ENCODE measurements around the gene TCEAL4. TPM values are rescaled to one million over a fixed set of nuclear protein-coding genes. Genes with fewer than 3 reads are reported as not detected.

Gene TCEAL4
- total RNA-seq, 1 experiment from 2014 or later: 63.7 TPM

Other genes with a start within 250 kb of the TCEAL4 start
- gene TCEAL9, start 229.0 kb upstream of the TCEAL4 start, total RNA-seq (2022): 40.3 and 63.9 TPM in 2 replicates
- 166 and 173 TPM in 2 replicates for gene BEX3, start 209.0 kb upstream of the TCEAL4 start, total RNA-seq (2022)
- gene RAB40A, start 66.0 kb upstream of the TCEAL4 start, total RNA-seq (2022): 0.17 TPM in 1 of 2 replicates, not detected in the other
- 15.1 and 18.9 TPM in 2 replicates for gene TCEAL3, start 22.4 kb downstream of the TCEAL4 start, total RNA-seq (2022)
- 5.7 and 8.1 TPM in 2 replicates for gene TCEAL1, start 43.5 kb downstream of the TCEAL4 start, total RNA-seq (2022)
- gene MORF4L2, start 101.2 kb downstream of the TCEAL4 start, total RNA-seq (2022): 463 and 496 TPM in 2 replicates
- gene TMEM31, start 125.4 kb downstream of the TCEAL4 start, total RNA-seq (2022): not detected in 2 replicates
- gene PLP1, start 191.3 kb downstream of the TCEAL4 start, total RNA-seq (2022): not detected in 2 replicates
- gene RAB9B, start 246.7 kb downstream of the TCEAL4 start, total RNA-seq (2022): 0.07 TPM in 1 of 2 replicates, not detected in the other